CD4-positive, alpha-beta memory T cell (primary cell): ENCODE results near the gene CFAP43. TPM values are rescaled to one million over a fixed set of nuclear protein-coding genes. Genes with fewer than 3 reads are reported as not detected.

Source experiments
- CTCF ChIA-PET: fragments of 350-600 bp; sonication (Branson Sonifier 250); formaldehyde crosslinking; loops from one replicate; lab custom pipeline; 2021; ENCODE audit warnings: inconsistent platforms; ENCODE audit not compliant: partially characterized antibody; lab: Charles Lee
- POLR2A ChIA-PET: fragments of 350-600 bp; sonication (Branson Sonifier 250); formaldehyde crosslinking; loops from one replicate; lab custom pipeline; 2021; ENCODE audit not compliant: partially characterized antibody; lab: Charles Lee
- DNase-seq, 5 donors: peaks; one replicate each; pipeline versions ENCODE4 v3.0.0 to v3.0.0-alpha.2; 2020 to 2022; ENCODE audit warnings: mixed read lengths in 1 of 5
- H3K27ac ChIP-seq: one replicate; pipeline ENCODE4 v1.7.0; 2013; ENCODE audit warnings: low read depth, low read length
- H3K27me3 ChIP-seq: 2 replicates; pipeline ENCODE4 v1.7.0; 2013; ENCODE audit warnings: mild to moderate bottlenecking, low read length, moderate library complexity; ENCODE audit not compliant: insufficient read depth
- H3K36me3 ChIP-seq: 2 replicates; pipeline ENCODE4 v1.7.0; 2013; ENCODE audit warnings: mild to moderate bottlenecking, low read length, moderate library complexity; ENCODE audit not compliant: insufficient read depth
- H3K4me1 ChIP-seq: 2 replicates; pipeline ENCODE4 v1.7.0; 2013; ENCODE audit warnings: mild to moderate bottlenecking, low read length, moderate library complexity; ENCODE audit not compliant: insufficient read depth
- H3K4me3 ChIP-seq, 2 donors: one replicate each; pipeline ENCODE4 v1.7.0; 2013; ENCODE audit warnings: low read length in 2 of 2, mild to moderate bottlenecking in 1 of 2
- H3K9me3 ChIP-seq, 2 donors: one replicate each; pipeline ENCODE4 v1.7.0; 2013; ENCODE audit warnings: low read length in 2 of 2, control low read depth in 1 of 2; ENCODE audit not compliant: control insufficient read depth in 1 of 2
- H3K27ac Mint-ChIP-seq, 7 donors: one replicate each; pipeline ENCODE4 v1.8.0; 2020 to 2021; ENCODE audit warnings: mixed read lengths in 7 of 7, mild to moderate bottlenecking in 6 of 7, inconsistent platforms in 3 of 7, moderate library complexity in 3 of 7
- H3K27me3 Mint-ChIP-seq, 2 donors: one replicate each; pipeline ENCODE4 v1.8.0; 2020 to 2021; ENCODE audit warnings: mixed read lengths in 2 of 2
- H3K36me3 Mint-ChIP-seq, 2 donors: one replicate each; pipeline ENCODE4 v1.8.0; 2020 to 2021; ENCODE audit warnings: mixed read lengths in 2 of 2, inconsistent platforms in 1 of 2, mild to moderate bottlenecking in 1 of 2
- H3K4me1 Mint-ChIP-seq, 4 donors: one replicate each; pipeline ENCODE4 v1.8.0; 2020 to 2021; ENCODE audit warnings: mixed read lengths in 4 of 4, mild to moderate bottlenecking in 1 of 4
- H3K4me3 Mint-ChIP-seq, 8 donors: one replicate each; pipeline ENCODE4 v1.8.0; 2020 to 2021; ENCODE audit warnings: mixed read lengths in 8 of 8, mild to moderate bottlenecking in 7 of 8, moderate library complexity in 6 of 8, inconsistent platforms in 3 of 8
- H3K9me3 Mint-ChIP-seq, 8 donors: one replicate each; pipeline ENCODE4 v1.8.0; 2020 to 2021; ENCODE audit warnings: mixed read lengths in 8 of 8, mild to moderate bottlenecking in 5 of 8, inconsistent platforms in 3 of 8, moderate library complexity in 1 of 8
- intact Hi-C: fragments of 100-400 bp; cut with micrococcal nuclease; formaldehyde crosslinking; loops from one replicate; pipeline ENCODE4 v1.15.1; 2023
- polyA plus RNA-seq, 2 donors: library from polyadenylated mRNA; unstranded; fragments of 300-500 nt; fragmentation: Illumina TruSeq; gene quantifications; one replicate each; pipeline ENCODE4 v1.2.3, GENCODE V29; 2021
- total RNA-seq, 2 experiments: library from RNA; stranded (reverse); gene quantifications; one replicate each; pipeline ENCODE4 v1.2.3, GENCODE V29; 2021

CFAP43 gene
- total RNA-seq, result not detected
- not detected for polyA plus RNA-seq

DNA sequence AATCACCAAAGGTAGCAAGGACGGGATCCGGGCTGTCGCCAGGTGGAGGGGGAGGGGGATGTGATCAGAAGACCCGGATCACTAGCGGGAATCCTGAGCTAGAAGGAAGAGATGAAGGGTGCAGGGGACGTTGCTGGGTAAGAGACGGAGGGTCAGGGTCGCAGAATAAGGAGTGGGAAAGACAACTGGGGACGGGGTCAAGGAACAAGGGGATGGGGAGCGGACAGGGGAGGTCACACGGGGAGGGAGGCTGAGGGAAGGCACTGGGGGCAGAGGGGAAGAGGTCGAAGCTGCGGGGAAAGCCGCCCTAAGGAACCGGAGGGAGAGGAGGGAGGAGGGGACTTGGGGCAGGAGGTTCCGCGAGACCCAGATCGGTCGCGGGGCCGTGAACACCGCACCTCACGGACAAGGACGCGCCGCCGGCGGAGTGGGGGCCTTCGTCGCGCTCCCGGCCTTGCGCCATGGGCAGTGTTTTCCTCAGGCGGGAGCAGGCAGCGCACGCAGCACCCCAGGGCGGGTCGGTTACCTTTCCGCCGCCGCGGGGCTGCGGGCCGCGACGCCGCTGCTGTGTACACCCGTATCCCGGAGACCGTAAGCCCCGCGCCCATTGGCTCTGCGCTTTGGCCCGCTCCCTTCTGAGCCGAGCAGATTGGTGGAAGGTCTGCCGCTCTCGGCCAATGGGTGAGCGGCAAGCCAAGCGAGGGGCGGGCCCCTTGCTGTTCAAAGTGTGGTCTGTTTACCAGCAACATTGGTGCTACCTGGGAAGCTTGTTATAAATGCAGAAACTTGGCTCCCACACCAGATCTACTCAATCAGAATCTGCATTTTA lies at the start of gene CFAP43:
Gene CFAP43, minus strand, starts transcription at position 581 of the 829 bp plus-strand sequence. Its CDS starts 118 bp downstream, at position 463.
- Mint-ChIP-seq H3K27me3 (peaks cover 9 to 17% of the 10 kb centered on the region in 2 donors), H3K4me1 (peaks cover 6 to 19% (median 11%) of the 10 kb centered on the region in 4 donors), H3K27ac (peak within 1 kb of the TSS; percentile 82 to 96 (median 92)), H3K9me3 (peaks cover 0 to 11% (median 5%) of the 10 kb centered on the region in 8 donors), H3K36me3 (peaks cover 0 to 5% of the 10 kb centered on the region in 2 donors), H3K4me3 (peak within 1 kb of the TSS; percentile 84 to 94 (median 90))
- ChIA-PET POLR2A (interaction anchor here (0.9 to 2.4 kb wide), 4 partner anchors 9 to 110 kb away, joined by 3 to 14 read pairs (median 6); partner anchors contain the start of genes GSTO1, GSTO2 and SFR1), CTCF (interaction anchor here (1.0 to 4.2 kb wide), 4 partner anchors 23 to 342 kb away, joined by 3 to 20 read pairs (median 4); partner anchors contain the start of gene GSTO1)
- Histone ChIP-seq H3K4me1 (peaks cover 6% of the 10 kb centered on the region), H3K9me3 (no peaks in the 10 kb centered on the region), H3K36me3 (no peaks in the 10 kb centered on the region), H3K27ac (peak within 1 kb of the TSS; percentile 49), H3K27me3 (peaks cover 5% of the 10 kb centered on the region), H3K4me3 (peak within 1 kb of the TSS; percentile 57 to 64)
- DNase-seq, result peak; percentile 99 to 100 (median 99)
- intact Hi-C loops, result loop anchor here (1.0 to 2.0 kb wide), 4 partner anchors 22 to 315 kb away; partner anchors contain the start of genes GSTO1 and ITPRIP

GRCh38 chr10:104281694-104282093 lies 49.5 kb upstream of the CFAP43 start:
- H3K27me3 ChIP-seq, result no peaks in the 10 kb centered on the region
- Mint-ChIP-seq H3K36me3 (no peaks in the 10 kb centered on the region), H3K4me1 (no peaks in the 10 kb centered on the region), H3K27me3 (peaks cover 0 to 6% of the 10 kb centered on the region in 2 donors), H3K27ac (no peak overlapping the region), H3K9me3 (no peaks in the 10 kb centered on the region), H3K4me3 (no peak overlapping the region)
- no peaks in the 10 kb centered on the region for H3K4me1 ChIP-seq
- ChIA-PET POLR2A (no interaction called here), CTCF (interaction anchor here (2.1 to 9.2 kb wide), 2 partner anchors 9 to 10 kb away, joined by 26 to 202 read pairs; no protein-coding TSS in a partner anchor)
- intact Hi-C loops, result no loop called here
- DNase-seq, result no peak
- no peaks in the 10 kb centered on the region for H3K9me3 ChIP-seq
- no peak overlapping the region for H3K27ac ChIP-seq
- no peaks in the 10 kb centered on the region for H3K36me3 ChIP-seq
- no peak overlapping the region for H3K4me3 ChIP-seq

- no peak for DNase-seq
- H3K4me1 ChIP-seq, result peaks cover 5% of the 10 kb centered on the region
- no peak overlapping the region for H3K27ac ChIP-seq
- Mint-ChIP-seq H3K9me3 (no peaks in the 10 kb centered on the region), H3K27ac (no peak overlapping the region), H3K4me1 (no peaks in the 10 kb centered on the region), H3K36me3 (no peaks in the 10 kb centered on the region), H3K27me3 (peaks cover 9 to 10% of the 10 kb centered on the region in 2 donors), H3K4me3 (no peak overlapping the region)
- intact Hi-C loops, result no loop called here
- no peaks in the 10 kb centered on the region for H3K36me3 ChIP-seq
- ChIA-PET POLR2A (no interaction called here), CTCF (interaction anchor here (1.2 to 9.2 kb wide), 2 partner anchors 11 to 59 kb away, joined by 5 to 202 read pairs; partner anchors contain the start of gene ITPRIP)
- H3K9me3 ChIP-seq, result no peaks in the 10 kb centered on the region
- no peaks in the 10 kb centered on the region for H3K27me3 ChIP-seq
- H3K4me3 ChIP-seq, result no peak overlapping the region
Observed at GRCh38 chr10:104279550-104280259, 47.5 kb upstream of the CFAP43 start.

GRCh38 chr10:104277785-104278184 lies 45.6 kb upstream of the CFAP43 start:
- no peak overlapping the region for H3K4me3 Mint-ChIP-seq
- no peaks in the 10 kb centered on the region for H3K36me3 ChIP-seq
- no peak for DNase-seq
- ChIA-PET POLR2A (interaction anchor here (0.6 to 0.8 kb wide), 2 partner anchors 9 to 22 kb away, joined by 3 read pairs; partner anchors contain the start of gene GSTO2), CTCF (interaction anchor here (1.2 to 9.2 kb wide), 5 partner anchors 13 to 74 kb away, joined by 3 to 202 read pairs (median 4); no protein-coding TSS in a partner anchor)
- H3K9me3 Mint-ChIP-seq, result no peaks in the 10 kb centered on the region
- H3K4me3 ChIP-seq, result no peak overlapping the region
- peaks cover 9 to 10% of the 10 kb centered on the region in 2 donors for H3K27me3 Mint-ChIP-seq
- peaks cover 11% of the 10 kb centered on the region for H3K4me1 ChIP-seq
- intact Hi-C loops, result no loop called here
- H3K4me1 Mint-ChIP-seq, result no peaks in the 10 kb centered on the region
- H3K27ac ChIP-seq, result no peak overlapping the region
- H3K27me3 ChIP-seq, result no peaks in the 10 kb centered on the region
- no peak overlapping the region for H3K27ac Mint-ChIP-seq
- no peaks in the 10 kb centered on the region for H3K9me3 ChIP-seq
- H3K36me3 Mint-ChIP-seq, result no peaks in the 10 kb centered on the region

DNA sequence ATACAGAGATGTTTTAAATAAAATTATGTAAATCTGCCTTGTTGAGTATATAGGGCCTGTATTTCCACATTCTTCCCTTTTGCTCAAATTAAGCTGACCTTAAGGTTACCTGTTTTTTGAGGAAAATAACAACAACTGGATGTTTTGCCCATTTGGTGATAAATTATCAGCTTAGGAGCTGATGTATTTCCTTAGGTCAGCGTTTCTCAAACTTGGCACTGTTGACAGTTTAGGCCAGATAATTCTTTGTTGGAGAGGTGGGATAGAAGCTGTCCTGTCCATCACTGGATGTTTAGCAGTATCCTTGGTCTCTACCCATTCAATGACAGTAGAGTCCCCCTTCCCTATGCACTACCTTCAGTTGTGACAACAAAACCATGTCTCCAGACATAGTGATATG lies 44.0 kb upstream of the CFAP43 start:
- Mint-ChIP-seq H3K27me3 (peaks cover 9 to 10% of the 10 kb centered on the region in 2 donors), H3K9me3 (no peaks in the 10 kb centered on the region), H3K4me1 (no peaks in the 10 kb centered on the region), H3K27ac (no peak overlapping the region), H3K4me3 (no peak overlapping the region), H3K36me3 (no peaks in the 10 kb centered on the region)
- H3K36me3 ChIP-seq, result no peaks in the 10 kb centered on the region
- H3K9me3 ChIP-seq, result no peaks in the 10 kb centered on the region
- H3K4me1 ChIP-seq, result peaks cover 11% of the 10 kb centered on the region
- POLR2A ChIA-PET, result interaction anchor here (1.1 kb wide), 1 partner anchor 10 kb away, joined by 3 read pairs; no protein-coding TSS in a partner anchor
- DNase-seq, result no peak
- CTCF ChIA-PET, result interaction anchor here (1.0 to 9.2 kb wide), 11 partner anchors 13 to 77 kb away, joined by 3 to 202 read pairs (median 23); partner anchors contain the start of genes CFAP43, CFAP58 and GSTO1
- no peaks in the 10 kb centered on the region for H3K27me3 ChIP-seq
- no peak overlapping the region for H3K4me3 ChIP-seq
- no peak overlapping the region for H3K27ac ChIP-seq
- intact Hi-C loops, result no loop called here

DNA sequence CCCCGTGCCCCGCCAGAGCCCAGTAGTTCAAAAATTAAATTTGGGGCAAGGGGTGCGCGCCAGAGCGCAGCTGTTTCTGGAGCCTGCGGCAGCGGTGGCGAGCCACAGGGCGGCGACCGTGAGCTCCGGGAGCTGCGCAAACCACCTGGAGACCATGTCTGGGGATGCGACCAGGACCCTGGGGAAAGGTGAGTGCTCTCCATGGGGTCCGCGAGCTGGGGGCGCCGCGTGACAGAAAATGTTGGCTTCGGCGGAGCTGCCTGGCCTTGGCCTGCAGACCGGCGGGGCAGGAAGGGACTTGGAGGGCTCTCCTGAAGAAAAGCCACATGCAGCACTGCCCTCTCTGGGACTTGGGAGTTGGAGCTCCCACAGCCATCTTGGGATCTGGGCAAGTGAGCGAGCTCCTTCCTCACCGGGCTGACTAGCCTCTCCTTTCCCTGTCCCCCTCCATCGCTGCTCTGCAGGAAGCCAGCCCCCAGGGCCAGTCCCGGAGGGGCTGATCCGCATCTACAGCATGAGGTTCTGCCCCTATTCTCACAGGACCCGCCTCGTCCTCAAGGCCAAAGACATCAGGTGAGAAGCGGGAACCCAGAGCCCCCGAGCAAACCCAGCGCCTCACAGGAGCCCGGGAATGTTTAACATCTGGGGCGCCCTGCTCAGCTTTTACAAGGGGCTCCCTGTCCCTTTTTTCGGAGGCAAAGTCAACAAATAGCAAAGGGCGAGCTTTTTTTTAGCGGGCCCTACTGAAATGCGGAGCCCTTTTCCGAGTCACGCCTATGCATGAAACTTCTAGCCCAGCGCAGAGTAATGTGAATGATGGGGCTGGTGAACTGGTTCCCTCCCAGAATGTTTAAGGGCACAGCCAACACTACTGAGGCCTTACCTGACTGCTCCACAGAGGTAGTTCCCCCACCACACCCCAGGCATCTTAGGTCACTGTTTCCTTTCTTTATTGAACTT lies 42.9 kb upstream of the CFAP43 start:
- Mint-ChIP-seq H3K4me1 (no peaks in the 10 kb centered on the region), H3K4me3 (peak overlapping the region in 6 of 8 donors; percentile 10 to 71 (median 54)), H3K27ac (peak overlapping the region in 1 of 7 donors; percentile 35), H3K27me3 (peaks cover 9 to 10% of the 10 kb centered on the region in 2 donors), H3K36me3 (no peaks in the 10 kb centered on the region), H3K9me3 (no peaks in the 10 kb centered on the region)
- Histone ChIP-seq H3K27me3 (no peaks in the 10 kb centered on the region), H3K36me3 (no peaks in the 10 kb centered on the region), H3K4me3 (no peak overlapping the region), H3K27ac (no peak overlapping the region), H3K4me1 (peaks cover 11% of the 10 kb centered on the region), H3K9me3 (no peaks in the 10 kb centered on the region)
- ChIA-PET POLR2A (interaction anchor here (0.9 to 2.4 kb wide), 7 partner anchors 11 to 64 kb away, joined by 3 to 12 read pairs (median 5); partner anchors contain the start of gene GSTO1), CTCF (interaction anchor here (0.7 to 9.2 kb wide), 43 partner anchors 8 to 576 kb away, joined by 3 to 202 read pairs (median 5); partner anchors contain the start of genes CFAP43, CFAP58, GSTO1 and ITPRIP)
- intact Hi-C loops, result no loop called here
- peak in 3 of 5 donors; percentile 36 to 43 (median 40) for DNase-seq
